SK-N-SH (cell line): Measurements from ENCODE around the gene CYP27A1.

ENCODE experiments used
- CTCF ChIP-seq: fragments of 200-600 bp; sonication (generic); IDR thresholded peaks from 2 replicates; pipeline ENCODE4 v1.6.1; 2017; ENCODE audit warnings: antibody characterized with exemption, mild to moderate bottlenecking, moderate library complexity
- EP300 ChIP-seq, 2 experiments: IDR thresholded peaks; 2 replicates each; pipeline versions ENCODE4 v1.4.0 to v1.6.1; 2012; ENCODE audit warnings: borderline replicate concordance in 1 of 2, low read depth in 1 of 2, low read length in 1 of 2
- JUND ChIP-seq: IDR thresholded peaks from 2 replicates; pipeline ENCODE4 v1.4.0; 2012
- MXI1 ChIP-seq: IDR thresholded peaks from 2 replicates; pipeline ENCODE4 v1.6.1; 2012; ENCODE audit warnings: mild to moderate bottlenecking, low read depth, low read length, improper control_type of control experiment
- POLR2AphosphoS5 ChIP-seq: IDR thresholded peaks from 2 replicates; pipeline ENCODE4 v1.6.1; 2012; ENCODE audit warnings: low read depth, low read length
- RAD21 ChIP-seq: IDR thresholded peaks from 2 replicates; pipeline ENCODE4 v1.6.1; 2012; ENCODE audit warnings: mild to moderate bottlenecking, low read length
- SMC3 ChIP-seq: IDR thresholded peaks from 2 replicates; pipeline ENCODE4 v1.6.1; 2012; ENCODE audit warnings: low read depth, low read length, improper control_type of control experiment
- TAF1 ChIP-seq: IDR thresholded peaks from 2 replicates; pipeline ENCODE4 v1.6.1; 2012; ENCODE audit warnings: low read depth, mild to moderate bottlenecking, low read length, moderate library complexity, borderline replicate concordance
- USF1 ChIP-seq: IDR thresholded peaks from 2 replicates; pipeline ENCODE4 v1.4.0; 2012; ENCODE audit warnings: low read depth, borderline replicate concordance
- YY1 ChIP-seq: IDR thresholded peaks from 2 replicates; pipeline ENCODE4 v1.4.0; 2012; ENCODE audit warnings: low read depth, mild to moderate bottlenecking
- TF ChIP-seq, protein P1 (sequence below): IDR thresholded peaks from 2 replicates; pipeline ENCODE4 v1.6.1; 2012; ENCODE audit warnings: mild to moderate bottlenecking, low read depth, low read length, moderate library complexity
- TF ChIP-seq, protein P2 (sequence below): IDR thresholded peaks from 2 replicates; pipeline ENCODE4 v1.4.0; 2012; ENCODE audit warnings: low read depth

- no peak for TF ChIP-seq RAD21
- TF ChIP-seq, protein P1, sequence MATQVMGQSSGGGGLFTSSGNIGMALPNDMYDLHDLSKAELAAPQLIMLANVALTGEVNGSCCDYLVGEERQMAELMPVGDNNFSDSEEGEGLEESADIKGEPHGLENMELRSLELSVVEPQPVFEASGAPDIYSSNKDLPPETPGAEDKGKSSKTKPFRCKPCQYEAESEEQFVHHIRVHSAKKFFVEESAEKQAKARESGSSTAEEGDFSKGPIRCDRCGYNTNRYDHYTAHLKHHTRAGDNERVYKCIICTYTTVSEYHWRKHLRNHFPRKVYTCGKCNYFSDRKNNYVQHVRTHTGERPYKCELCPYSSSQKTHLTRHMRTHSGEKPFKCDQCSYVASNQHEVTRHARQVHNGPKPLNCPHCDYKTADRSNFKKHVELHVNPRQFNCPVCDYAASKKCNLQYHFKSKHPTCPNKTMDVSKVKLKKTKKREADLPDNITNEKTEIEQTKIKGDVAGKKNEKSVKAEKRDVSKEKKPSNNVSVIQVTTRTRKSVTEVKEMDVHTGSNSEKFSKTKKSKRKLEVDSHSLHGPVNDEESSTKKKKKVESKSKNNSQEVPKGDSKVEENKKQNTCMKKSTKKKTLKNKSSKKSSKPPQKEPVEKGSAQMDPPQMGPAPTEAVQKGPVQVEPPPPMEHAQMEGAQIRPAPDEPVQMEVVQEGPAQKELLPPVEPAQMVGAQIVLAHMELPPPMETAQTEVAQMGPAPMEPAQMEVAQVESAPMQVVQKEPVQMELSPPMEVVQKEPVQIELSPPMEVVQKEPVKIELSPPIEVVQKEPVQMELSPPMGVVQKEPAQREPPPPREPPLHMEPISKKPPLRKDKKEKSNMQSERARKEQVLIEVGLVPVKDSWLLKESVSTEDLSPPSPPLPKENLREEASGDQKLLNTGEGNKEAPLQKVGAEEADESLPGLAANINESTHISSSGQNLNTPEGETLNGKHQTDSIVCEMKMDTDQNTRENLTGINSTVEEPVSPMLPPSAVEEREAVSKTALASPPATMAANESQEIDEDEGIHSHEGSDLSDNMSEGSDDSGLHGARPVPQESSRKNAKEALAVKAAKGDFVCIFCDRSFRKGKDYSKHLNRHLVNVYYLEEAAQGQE: no peak
- TF ChIP-seq CTCF: no peak
- no peak for TF ChIP-seq EP300 (IDR thresholded peaks at IDR 0.05; ENCODE audit: borderline replicate concordance in 1 of 2, low read depth in 1 of 2, low read length in 1 of 2)
- no peak for TF ChIP-seq SMC3
- TF ChIP-seq MXI1: no peak
- TF ChIP-seq TAF1: no peak
- no peak for TF ChIP-seq JUND
- no peak for TF ChIP-seq YY1
- TF ChIP-seq USF1: no peak
- TF ChIP-seq POLR2AphosphoS5: no peak
- TF ChIP-seq, protein P2, sequence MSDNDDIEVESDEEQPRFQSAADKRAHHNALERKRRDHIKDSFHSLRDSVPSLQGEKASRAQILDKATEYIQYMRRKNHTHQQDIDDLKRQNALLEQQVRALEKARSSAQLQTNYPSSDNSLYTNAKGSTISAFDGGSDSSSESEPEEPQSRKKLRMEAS: no peak
Measured at GRCh38 chr2:218861645-218862318, 79.8 kb downstream of the CYP27A1 start.
